Type B pancreatic cell (in vitro differentiated cells): ENCODE data around the gene ZBTB20. TPM values are rescaled to one million over a fixed set of nuclear protein-coding genes. Genes with fewer than 3 reads are reported as not detected.
A peak's percentile ranks its signal among the peaks of the same experiment; 100 is the strongest.

Source experiments
- DNase-seq: peaks from one replicate; pipeline ENCODE4 v3.0.0; 2021; ENCODE audit warnings: mixed read lengths; ENCODE audit not compliant: unreplicated experiment; ENCODE audit errors: extremely low spot score
- H3K27ac Mint-ChIP-seq: 2 replicates; pipeline ENCODE4 v1.8.0; 2021; ENCODE audit warnings: mild to moderate bottlenecking, mixed read lengths
- H3K27me3 Mint-ChIP-seq: 2 replicates; pipeline ENCODE4 v1.8.0; 2021; ENCODE audit warnings: mixed read lengths
- H3K36me3 Mint-ChIP-seq: 2 replicates; pipeline ENCODE4 v1.8.0; 2021; ENCODE audit warnings: mixed read lengths
- H3K4me1 Mint-ChIP-seq: one replicate; pipeline ENCODE4 v1.8.0; 2021; ENCODE audit warnings: mixed read lengths; ENCODE audit not compliant: unreplicated experiment
- H3K4me3 Mint-ChIP-seq: 2 replicates; pipeline ENCODE4 v1.8.0; 2021; ENCODE audit warnings: mild to moderate bottlenecking, mixed read lengths
- H3K9me3 Mint-ChIP-seq: 2 replicates; pipeline ENCODE4 v1.8.0; 2021; ENCODE audit warnings: mixed read lengths
- total RNA-seq: library from RNA; stranded (reverse); gene quantifications from 2 replicates; pipeline ENCODE4 v1.2.1, GENCODE V29; 2021; ENCODE audit warnings: low replicate concordance
- TF ChIP-seq, protein P1 (sequence below): fragments of 200-600 bp; sonication (generic); conservative IDR thresholded peaks from 2 replicates; pipeline ENCODE4 v1.5.0; 2021; ENCODE audit warnings: antibody characterized with exemption, mild to moderate bottlenecking

The ZBTB20 gene
- total RNA-seq, 1 donor from 2014 or later = 14.4 TPM

DNA sequence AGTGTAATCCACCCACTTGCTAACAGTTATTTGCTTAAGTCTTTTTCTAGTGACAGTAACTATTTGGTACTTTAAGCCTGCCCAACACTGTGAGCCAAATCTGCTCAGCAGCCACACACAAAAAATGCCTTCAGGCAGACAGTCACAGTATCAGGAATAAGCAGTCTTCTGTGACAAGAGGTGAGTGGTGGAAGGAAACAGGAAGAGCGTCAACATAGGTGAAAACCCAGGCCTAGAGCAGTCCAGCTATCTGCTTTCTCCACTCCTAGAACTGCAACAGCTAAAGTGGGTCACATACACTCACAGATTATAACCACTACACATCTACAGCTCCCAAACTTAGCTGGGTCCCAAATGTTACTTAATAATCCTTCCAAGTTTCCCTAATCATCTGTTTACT, 213.7 kb downstream of the ZBTB20 start:
- no peak overlapping the region for H3K27ac Mint-ChIP-seq

DNA sequence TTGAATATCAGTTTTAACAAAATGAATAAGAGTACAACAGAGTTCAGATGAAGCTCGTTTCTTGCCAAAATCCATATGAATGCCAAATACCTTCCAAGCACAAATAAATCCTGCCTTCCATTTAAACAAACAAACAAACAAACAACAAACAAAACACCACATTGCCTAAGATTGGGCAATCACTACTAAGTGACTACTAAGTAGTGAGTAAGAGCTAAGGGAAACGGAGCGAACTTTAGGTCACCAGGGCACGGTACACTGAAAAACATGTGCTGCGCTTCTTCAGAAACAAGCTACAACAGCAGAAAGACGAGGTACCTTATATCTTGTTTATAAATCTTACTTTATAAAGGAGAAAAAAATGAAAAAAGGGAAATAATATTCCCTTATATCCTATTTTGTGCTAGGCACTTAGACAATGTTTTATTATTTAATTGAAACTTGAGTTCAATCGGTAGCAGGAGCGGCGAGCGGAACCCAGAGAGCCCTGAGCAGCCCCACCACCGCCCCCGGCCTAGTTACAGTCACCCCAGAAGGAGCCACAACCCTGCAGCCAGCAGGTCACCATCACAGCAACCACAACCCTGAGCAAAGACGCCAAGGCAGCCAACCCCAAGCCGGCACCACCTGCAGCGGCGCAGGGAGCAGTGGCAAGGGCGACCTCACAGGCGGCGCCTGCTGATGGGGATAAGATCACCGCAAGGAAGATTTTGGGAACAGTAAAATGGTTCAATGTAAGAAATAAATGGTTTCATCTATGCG, 216.9 kb downstream of the ZBTB20 start:
- Mint-ChIP-seq H3K4me1 (no peaks in the 10 kb centered on the region), H3K27ac (no peak overlapping the region), H3K4me3 (no peak overlapping the region), H3K36me3 (no peaks in the 10 kb centered on the region), H3K9me3 (no peaks in the 10 kb centered on the region), H3K27me3 (no peaks in the 10 kb centered on the region)
- TF ChIP-seq, protein P1, sequence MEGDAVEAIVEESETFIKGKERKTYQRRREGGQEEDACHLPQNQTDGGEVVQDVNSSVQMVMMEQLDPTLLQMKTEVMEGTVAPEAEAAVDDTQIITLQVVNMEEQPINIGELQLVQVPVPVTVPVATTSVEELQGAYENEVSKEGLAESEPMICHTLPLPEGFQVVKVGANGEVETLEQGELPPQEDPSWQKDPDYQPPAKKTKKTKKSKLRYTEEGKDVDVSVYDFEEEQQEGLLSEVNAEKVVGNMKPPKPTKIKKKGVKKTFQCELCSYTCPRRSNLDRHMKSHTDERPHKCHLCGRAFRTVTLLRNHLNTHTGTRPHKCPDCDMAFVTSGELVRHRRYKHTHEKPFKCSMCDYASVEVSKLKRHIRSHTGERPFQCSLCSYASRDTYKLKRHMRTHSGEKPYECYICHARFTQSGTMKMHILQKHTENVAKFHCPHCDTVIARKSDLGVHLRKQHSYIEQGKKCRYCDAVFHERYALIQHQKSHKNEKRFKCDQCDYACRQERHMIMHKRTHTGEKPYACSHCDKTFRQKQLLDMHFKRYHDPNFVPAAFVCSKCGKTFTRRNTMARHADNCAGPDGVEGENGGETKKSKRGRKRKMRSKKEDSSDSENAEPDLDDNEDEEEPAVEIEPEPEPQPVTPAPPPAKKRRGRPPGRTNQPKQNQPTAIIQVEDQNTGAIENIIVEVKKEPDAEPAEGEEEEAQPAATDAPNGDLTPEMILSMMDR = no peak
- no peak for DNase-seq

More for the DNA sequence above, 213.7 kb downstream of the ZBTB20 start:
- H3K4me1 Mint-ChIP-seq = no peaks in the 10 kb centered on the region
- DNase-seq = no peak
- TF ChIP-seq, protein P1 = no peak
- no peaks in the 10 kb centered on the region for H3K36me3 Mint-ChIP-seq
- H3K4me3 Mint-ChIP-seq = no peak overlapping the region
- H3K9me3 Mint-ChIP-seq = peaks cover 5% of the 10 kb centered on the region
- H3K27me3 Mint-ChIP-seq = no peaks in the 10 kb centered on the region

DNA sequence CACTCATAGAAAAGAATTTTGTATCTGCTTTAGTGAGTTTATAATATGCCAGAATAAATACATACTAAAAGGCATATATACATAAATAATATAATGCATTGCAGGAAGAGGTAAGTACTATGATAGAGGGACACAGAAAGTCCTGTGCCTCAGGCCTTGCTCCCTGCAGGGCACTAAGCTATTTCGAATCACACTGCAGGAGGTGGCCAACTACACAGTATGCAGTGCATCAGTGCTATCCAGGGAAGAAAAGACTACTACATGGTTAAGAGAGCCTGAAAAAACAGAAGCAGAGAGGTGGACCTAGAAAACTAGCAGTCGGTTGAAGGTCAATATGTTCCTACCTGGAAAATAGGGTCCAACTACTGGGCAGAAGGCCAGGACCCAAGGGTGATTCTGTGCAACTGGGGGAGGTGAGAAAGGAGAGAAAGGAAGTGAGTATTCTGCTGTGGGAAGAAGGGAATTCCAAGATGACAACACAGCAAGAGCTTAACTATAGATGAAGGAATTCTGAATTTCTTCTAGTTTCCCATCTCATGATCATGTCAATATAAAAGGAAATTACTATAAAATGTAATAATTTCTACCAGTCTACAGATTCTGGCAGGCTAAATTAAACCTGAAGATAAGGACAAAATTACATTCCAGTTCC, 218.0 kb downstream of the ZBTB20 start:
- TF ChIP-seq, protein P1 = no peak
- H3K4me1 Mint-ChIP-seq = no peaks in the 10 kb centered on the region
- H3K27me3 Mint-ChIP-seq = no peaks in the 10 kb centered on the region
- H3K36me3 Mint-ChIP-seq = no peaks in the 10 kb centered on the region
- no peak for DNase-seq
- H3K4me3 Mint-ChIP-seq = no peak overlapping the region
- H3K9me3 Mint-ChIP-seq = no peaks in the 10 kb centered on the region
- no peak overlapping the region for H3K27ac Mint-ChIP-seq

DNA sequence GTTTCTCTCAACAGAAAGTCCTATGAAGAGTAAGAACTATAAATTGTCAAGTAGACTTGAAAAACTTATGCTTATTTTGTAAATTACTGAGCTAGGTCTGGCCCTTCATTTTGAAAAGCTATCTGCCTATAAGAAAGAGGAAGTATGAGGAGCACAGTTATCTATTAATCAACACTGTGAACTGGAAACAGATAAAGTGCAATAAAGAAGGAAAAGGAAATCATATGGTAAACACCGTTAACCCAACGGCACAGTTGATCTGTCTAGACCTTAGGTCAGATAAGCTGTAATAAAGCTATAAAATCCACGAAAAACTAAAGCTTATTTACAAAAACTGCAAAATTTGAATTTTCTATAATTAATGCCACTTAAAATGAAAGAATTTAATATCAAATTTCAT, 242.5 kb downstream of the ZBTB20 start:
- Mint-ChIP-seq H3K36me3 (no peaks in the 10 kb centered on the region), H3K4me3 (no peak overlapping the region), H3K27me3 (no peaks in the 10 kb centered on the region), H3K9me3 (no peaks in the 10 kb centered on the region), H3K4me1 (peaks cover 17% of the 10 kb centered on the region), H3K27ac (no peak overlapping the region)
- no peak for DNase-seq
- TF ChIP-seq, protein P1 = no peak

DNA sequence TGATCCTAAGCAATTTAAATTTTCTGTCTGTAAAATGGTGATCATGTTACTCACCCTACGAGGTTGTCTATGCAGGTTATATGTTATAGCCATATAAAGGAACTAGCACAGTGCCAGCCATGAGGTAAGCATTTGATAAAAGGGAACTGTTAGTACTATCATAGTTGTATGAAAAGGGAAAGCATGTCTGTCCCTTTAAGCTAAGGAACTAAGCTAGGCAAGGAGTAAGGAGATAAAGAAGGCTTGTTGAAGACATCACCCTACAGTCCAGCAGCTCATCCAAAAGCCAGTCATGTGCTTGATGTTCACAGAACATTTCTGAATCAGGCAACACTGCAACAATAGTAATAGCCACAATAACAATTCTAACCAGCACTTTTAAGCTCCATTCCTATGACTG, 243.9 kb downstream of the ZBTB20 start:
- peaks cover 17% of the 10 kb centered on the region for H3K4me1 Mint-ChIP-seq
- DNase-seq = no peak
- H3K27me3 Mint-ChIP-seq = no peaks in the 10 kb centered on the region
- TF ChIP-seq, protein P1 = no peak
- no peak overlapping the region for H3K4me3 Mint-ChIP-seq
- no peaks in the 10 kb centered on the region for H3K9me3 Mint-ChIP-seq
- H3K27ac Mint-ChIP-seq = peak overlapping the region; percentile 62
- H3K36me3 Mint-ChIP-seq = no peaks in the 10 kb centered on the region
